Astrocyte of the spinal cord (primary cell): ENCODE results near the gene ADAM33.

ENCODE experiments used
- DNase-seq: peaks from one replicate; pipeline ENCODE4 v3.0.0; 2011; ENCODE audit warnings: low read depth, low spot score
- H3K4me3 ChIP-seq: 2 replicates; pipeline ENCODE4 v1.5.1; 2011; ENCODE audit warnings: low read depth, mild to moderate bottlenecking, low read length, moderate library complexity
- CTCF ChIP-seq: IDR thresholded peaks from 2 replicates; pipeline ENCODE4 v1.5.1; 2012; ENCODE audit warnings: low read depth, mild to moderate bottlenecking, low read length, inconsistent platforms
- in situ Hi-C: cut with HindIII; loops from 2 replicates; pipeline ENCODE4 v1.10.0; 2017; ENCODE audit warnings: low sequenced_read_pairs

ADAM33 gene

GRCh38 chr20:3719046-3719445 is 37.2 kb upstream of the ADAM33 start:
- in situ Hi-C loops = no loop called here
- TF ChIP-seq CTCF = no peak
- no peak for DNase-seq
- H3K4me3 ChIP-seq = no peak overlapping the region

- DNase-seq = peak; percentile 35
- H3K4me3 ChIP-seq = no peak overlapping the region
- in situ Hi-C loops = no loop called here
- peak; percentile 84 for TF ChIP-seq CTCF
Observed at GRCh38 chr20:3716195-3716834, 34.5 kb upstream of the ADAM33 start.

- in situ Hi-C loops = no loop called here
- DNase-seq = no peak
- H3K4me3 ChIP-seq = no peak overlapping the region
Observed at GRCh38 chr20:3714092-3714491, 32.3 kb upstream of the ADAM33 start.

GRCh38 chr20:3712279-3712873 is 30.6 kb upstream of the ADAM33 start, which contains the start of gene SIGLEC1:
Gene SIGLEC1, minus strand, starts transcription at chr20:3712600. Its CDS starts 5,472 bp downstream, at chr20:3707128.
- TF ChIP-seq CTCF = no peak

More at GRCh38 chr20:3714092-3714491, 32.3 kb upstream of the ADAM33 start:
- no peak for TF ChIP-seq CTCF

GRCh38 chr20:3711484-3711941 is 29.7 kb upstream of the ADAM33 start:
- in situ Hi-C loops = no loop called here
- no peak for DNase-seq

More at GRCh38 chr20:3712279-3712873, 30.6 kb upstream of the ADAM33 start, which contains the start of gene SIGLEC1:
- DNase-seq = no peak
- in situ Hi-C loops = no loop called here
- no peak within 1 kb of the TSS for H3K4me3 ChIP-seq

More at GRCh38 chr20:3711484-3711941, 29.7 kb upstream of the ADAM33 start:
- H3K4me3 ChIP-seq = no peak overlapping the region
- TF ChIP-seq CTCF = no peak
